Measurements from ENCODE around the gene LRRC4C.
"Not testable (repeated sequence)": the region's sequence is repeated elsewhere in the genome, so short reads cannot be mapped to it uniquely, and the experiment has no call there.

LRRC4C gene

DNA sequence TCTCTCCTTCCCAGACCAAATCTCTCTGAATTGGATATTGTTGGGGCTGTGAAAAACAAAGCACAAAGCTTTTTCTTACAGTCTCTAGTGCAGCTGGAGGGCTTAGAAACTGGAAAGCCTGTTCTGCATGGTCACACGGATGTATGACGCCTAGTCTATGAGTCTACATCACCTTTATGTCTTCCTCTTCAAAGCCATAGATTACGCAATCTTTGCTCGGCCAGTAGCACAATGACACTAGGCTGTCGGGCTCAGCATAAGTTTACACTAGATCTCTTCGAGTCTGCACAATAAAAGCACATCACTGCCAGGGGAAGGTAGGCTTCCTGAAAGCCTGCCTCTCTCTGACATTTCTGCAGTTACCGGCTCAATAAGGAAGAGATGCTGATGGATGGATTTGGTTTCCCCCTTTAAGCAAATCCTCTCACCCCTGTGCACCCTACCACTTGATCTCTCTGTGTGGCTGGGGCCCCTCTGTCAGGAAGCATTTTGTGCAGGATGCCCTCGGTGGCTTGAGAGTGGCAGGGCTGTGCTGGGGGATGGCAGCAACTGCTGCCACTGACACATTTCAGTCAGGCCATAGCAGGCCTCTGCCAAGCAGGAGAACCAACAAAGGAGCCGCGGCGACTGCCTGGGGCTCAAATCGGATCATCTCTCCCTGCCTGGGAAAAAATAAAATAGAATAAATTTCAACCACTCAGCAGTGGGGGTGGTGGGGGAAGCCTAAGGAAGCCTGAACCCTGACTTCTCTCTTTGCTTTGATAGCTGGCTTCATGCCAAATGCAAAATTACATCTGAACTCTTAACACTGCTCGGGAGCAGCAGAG lies 1272.8 kb downstream of the LRRC4C start:
- DNase-seq (ENCODE audit: low read depth) = no peak
- H3K4me3 ChIP-seq (ENCODE audit: low read depth, low read length) = no peak overlapping the region

- no peak for DNase-seq (ENCODE audit: low read depth)
- H3K4me3 ChIP-seq (ENCODE audit: low read depth, low read length) = no peak overlapping the region
These were observed 1273.7 kb downstream of the LRRC4C start for GRCh38 chr11:40185793-40186192.

DNA sequence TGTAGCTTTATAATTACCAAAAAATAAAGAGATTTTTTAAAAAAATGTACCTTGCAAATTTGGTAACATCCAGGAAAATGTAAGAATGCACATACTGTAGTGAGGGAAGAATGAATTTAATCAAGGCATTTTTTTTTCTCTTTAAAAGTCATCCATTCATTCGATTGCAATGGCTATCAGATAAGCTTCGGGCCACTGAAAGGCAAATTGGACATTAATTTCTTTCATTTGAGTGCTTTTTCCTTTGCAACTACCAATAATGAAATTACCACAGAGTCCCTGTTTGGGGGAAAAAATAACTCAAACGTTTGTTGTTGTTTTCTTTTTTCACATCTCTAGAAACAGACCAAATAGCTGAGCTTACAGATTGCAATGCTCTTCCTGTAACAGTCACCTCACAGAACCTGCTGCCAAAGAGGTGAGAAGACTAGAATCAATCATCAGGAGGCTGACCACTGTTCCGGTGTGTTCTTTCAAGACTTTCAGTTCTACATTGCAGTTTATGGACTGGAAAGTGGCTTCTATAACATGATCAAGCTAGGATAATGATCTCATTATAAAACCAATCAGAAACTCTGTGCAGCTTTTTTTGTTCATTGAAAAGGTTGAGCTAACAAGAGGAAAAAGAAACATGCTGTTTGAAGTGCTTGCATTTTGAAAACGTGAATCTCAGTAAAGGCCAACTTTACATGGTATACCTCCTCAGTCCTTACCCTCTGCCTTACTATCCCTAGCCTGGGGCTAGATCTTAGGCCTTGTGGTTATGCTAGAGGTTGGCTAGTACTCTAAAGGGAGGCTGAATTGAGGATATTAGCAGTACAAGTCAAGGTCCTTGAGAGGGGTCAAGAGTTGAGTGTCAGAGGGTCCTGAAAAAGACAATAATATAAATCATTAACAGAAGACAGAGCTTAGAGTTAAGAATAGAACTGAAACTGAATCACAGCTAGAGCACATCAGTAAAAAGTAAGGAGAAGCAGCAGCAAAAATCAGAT lies 1276.1 kb downstream of the LRRC4C start:
- DNase-seq (ENCODE audit: low read depth) = no peak
- no peak overlapping the region for H3K4me3 ChIP-seq (ENCODE audit: low read depth, low read length)

DNA sequence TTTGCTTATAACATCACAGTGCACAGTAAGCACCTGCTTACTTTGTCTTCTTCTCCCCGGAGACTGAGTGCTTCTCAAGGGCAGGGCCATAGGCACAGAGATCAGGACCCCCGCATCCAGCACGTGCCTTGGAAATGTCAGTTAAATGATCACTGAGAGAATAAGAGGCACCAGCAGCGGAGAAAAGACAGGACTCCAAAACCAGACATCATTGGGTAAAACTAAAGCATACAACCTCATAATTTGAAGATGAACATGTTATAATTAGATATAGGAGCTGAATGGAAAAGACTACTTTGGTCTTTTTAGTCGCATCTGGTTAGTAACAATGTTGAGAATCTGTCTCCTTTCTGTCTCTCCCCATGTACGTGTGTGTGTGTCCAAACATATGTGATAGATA lies 1279.9 kb downstream of the LRRC4C start:
- no peak overlapping the region for H3K4me3 ChIP-seq (ENCODE audit: low read depth, low read length)
- DNase-seq (ENCODE audit: low read depth) = no peak

DNA sequence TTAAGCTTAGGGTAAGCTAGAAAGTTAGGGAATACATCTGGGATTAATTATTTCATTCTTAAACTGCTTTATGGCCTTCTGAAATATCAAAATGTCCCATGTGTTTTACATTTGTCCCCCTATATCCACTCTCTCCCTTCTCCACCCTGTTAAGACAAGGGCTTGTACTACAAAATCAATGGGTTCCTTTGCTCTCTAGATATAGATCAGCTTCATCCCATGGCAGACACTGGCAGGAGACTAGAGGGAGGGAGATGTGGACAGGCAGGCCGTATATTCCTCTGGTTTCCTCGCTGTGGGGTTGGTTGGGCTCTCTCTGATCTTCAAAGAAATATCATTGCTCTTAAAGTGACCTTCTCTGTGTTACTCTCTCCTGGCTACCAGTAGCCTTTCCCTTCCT lies 1281.0 kb downstream of the LRRC4C start:
- no peak for DNase-seq (ENCODE audit: low read depth)

GRCh38 chr11:40175980-40176379 lies 1283.5 kb downstream of the LRRC4C start:
- no peak for DNase-seq (ENCODE audit: low read depth)
- H3K4me3 ChIP-seq (ENCODE audit: low read depth, low read length) = no peak overlapping the region

More for the DNA sequence above, 1281.0 kb downstream of the LRRC4C start:
- H3K4me3 ChIP-seq (ENCODE audit: low read depth, low read length) = no peak overlapping the region

DNA sequence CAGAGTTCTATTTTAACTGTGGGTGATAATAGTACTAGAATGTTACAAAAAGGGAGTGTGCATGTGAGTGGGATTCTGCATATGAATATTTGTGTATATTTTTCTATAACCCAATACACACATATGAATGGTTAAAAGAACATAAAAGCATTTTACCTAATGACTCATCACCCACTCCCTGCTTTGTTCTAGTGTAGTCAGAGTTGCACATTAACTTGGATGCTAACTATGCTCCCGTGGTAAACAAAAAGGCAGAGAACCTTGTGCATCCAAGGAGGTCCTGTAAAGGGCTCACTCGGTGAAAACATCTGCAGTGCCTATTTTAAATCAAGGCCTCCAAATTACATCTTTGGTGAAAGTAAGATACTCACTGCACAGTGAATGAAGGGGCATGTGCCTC lies 1289.4 kb downstream of the LRRC4C start:
- no peak overlapping the region for H3K4me3 ChIP-seq (ENCODE audit: low read depth, low read length)
- DNase-seq (ENCODE audit: low read depth) = no peak

DNA sequence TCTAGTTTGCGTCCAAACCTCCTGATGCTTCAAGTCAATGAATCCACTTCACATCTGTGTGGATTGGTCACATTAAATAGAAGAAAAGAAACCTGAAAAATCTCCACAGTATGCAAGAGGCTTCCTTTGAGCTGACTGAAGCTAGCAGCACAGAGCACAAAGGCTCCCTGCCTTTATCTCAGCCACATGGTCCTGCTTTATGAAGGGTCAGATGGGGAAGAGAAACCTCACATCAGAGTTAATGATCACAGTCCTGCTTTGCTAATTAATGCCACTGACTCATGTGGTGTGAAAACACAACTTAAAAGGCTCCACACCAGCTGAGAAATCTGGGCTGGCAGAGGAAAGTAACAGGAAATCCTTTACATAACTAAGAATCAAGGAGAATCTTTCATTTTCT lies 1291.0 kb downstream of the LRRC4C start:
- H3K4me3 ChIP-seq (ENCODE audit: low read depth, low read length) = no peak overlapping the region
- no peak for DNase-seq (ENCODE audit: low read depth)

DNA sequence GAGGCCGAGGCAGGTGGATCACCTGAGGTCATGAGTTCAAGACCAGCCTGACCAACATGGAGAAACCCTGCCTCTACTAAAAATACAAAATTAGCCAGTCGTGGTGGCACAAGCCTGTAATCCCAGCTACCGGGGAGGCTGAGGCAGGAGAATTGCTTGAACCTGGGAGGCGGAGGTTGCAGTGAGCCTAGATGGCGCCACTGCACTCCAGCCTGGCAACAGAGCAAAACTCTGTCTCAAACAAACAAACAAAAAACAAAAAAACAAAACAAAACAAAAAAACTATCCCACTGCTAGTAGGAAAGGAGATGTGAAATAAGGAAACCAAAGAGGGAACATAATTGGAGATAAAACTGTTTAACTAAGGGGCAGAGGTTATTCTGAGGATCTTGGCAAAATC lies 1291.6 kb downstream of the LRRC4C start:
- H3K4me3 ChIP-seq (ENCODE audit: low read depth, low read length) = not testable (repeated sequence)

DNA sequence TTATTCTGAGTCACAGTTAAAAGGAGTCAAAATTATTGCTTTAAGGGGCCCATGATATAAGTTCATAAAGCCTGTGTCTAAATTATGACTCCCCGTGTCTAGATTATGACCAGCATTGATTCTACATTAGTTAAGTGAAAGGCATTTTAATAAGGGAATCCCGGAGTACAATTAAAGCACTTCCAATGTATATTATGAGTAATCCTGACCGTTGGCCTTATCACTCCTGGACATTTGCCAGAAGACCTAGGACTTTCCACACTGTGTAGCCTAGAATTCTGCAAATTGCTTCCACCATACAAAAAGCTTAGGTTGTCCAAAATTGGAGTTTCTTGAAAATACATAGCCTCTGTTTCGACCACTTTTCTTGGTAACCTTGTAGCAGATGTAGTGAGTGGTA lies 1292.6 kb downstream of the LRRC4C start:
- H3K4me3 ChIP-seq (ENCODE audit: low read depth, low read length) = no peak overlapping the region
- no peak for DNase-seq (ENCODE audit: low read depth)

More for the DNA sequence above, 1291.6 kb downstream of the LRRC4C start:
- not testable (repeated sequence) for DNase-seq (ENCODE audit: low read depth)

- H3K4me3 ChIP-seq (ENCODE audit: low read depth, low read length) = no peak overlapping the region
- DNase-seq (ENCODE audit: low read depth) = no peak
These were observed 1296.3 kb downstream of the LRRC4C start for GRCh38 chr11:40162901-40163883.

- no peak overlapping the region for H3K4me3 ChIP-seq (ENCODE audit: low read depth, low read length)
- DNase-seq (ENCODE audit: low read depth) = no peak
These were observed 1297.5 kb downstream of the LRRC4C start for GRCh38 chr11:40161854-40162410.

DNA sequence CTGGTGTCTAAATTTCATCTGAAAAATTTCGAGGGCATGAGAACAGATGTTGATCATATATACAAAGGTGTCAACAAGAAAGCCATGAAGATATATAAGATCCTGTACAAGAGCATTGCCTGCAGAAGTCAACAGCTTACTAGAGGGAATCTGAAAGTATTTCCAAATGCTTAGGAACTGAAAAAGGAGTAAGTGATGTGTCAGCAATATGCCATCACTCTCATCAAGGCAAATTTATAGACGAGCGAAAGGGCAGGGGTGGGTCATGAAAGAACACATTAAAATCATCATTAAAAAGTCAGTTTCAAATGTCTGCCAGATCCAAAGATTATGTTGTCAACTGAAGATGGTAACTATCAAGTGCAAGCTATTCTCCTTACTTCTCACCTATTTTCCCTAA lies 1299.0 kb downstream of the LRRC4C start:
- DNase-seq (ENCODE audit: low read depth) = no peak
- no peak overlapping the region for H3K4me3 ChIP-seq (ENCODE audit: low read depth, low read length)

- DNase-seq (ENCODE audit: low read depth) = no peak
- H3K4me3 ChIP-seq (ENCODE audit: low read depth, low read length) = no peak overlapping the region
These were observed 1309.7 kb downstream of the LRRC4C start for GRCh38 chr11:40149721-40150120.

DNA sequence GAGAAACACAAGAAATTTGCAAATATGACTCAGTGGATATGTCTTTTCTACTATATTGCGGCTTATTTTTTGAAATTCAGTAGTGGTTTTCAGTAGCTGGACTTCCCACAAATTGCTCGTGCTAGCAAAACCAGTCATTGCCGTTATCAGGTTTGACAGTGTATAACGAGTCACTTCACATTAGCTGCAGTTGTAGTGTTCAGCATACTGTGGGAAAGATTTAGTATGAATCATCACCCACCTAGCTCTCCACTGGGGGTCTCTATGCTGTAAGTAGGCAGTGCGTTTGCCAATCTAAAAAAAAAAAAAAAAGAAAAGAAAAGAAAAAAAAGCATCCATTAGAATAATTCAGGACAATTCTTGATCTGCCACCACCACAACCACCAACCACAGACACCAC lies 1318.9 kb downstream of the LRRC4C start:
- no peak for DNase-seq (ENCODE audit: low read depth)
- no peak overlapping the region for H3K4me3 ChIP-seq (ENCODE audit: low read depth, low read length)

DNA sequence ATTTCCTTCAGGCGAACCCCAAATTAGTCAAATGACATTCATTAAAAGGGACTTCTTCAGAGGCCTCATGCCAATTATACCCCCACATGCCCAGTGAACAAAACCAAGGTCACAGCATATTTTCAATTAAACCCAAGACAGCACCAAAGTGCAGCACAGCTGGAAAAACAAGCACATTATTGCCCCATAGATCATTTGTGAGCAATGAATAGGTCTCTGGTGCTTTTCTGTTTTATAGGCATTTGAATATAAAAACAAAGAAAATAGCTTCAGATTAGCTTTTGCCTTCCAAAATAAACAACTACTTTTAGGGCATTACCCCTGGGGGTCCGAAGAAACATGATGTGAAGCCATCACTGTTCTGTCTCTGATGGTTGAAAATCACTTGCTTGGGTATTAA lies 1319.9 kb downstream of the LRRC4C start:
- H3K4me3 ChIP-seq (ENCODE audit: low read depth, low read length) = no peak overlapping the region
- DNase-seq (ENCODE audit: low read depth) = no peak

DNA sequence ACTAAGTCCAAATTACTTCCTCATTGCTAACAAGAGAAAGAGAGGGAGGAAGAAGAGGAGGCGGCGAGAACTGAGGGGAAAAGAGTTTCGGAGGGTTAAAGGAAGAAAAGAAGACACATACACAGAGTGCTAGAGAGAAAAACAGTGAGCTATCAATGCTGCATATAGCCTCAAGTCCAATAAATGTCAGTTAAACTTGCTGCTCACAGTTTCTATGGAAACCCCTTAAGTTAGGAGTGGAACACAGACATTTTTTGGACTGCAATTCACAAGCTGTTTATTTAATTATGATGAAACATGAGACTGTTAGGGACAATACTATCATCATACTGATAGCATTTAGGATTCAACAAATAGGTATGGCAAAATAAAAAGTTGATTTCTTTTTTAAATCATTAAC lies 1320.4 kb downstream of the LRRC4C start:
- DNase-seq (ENCODE audit: low read depth) = no peak
- H3K4me3 ChIP-seq (ENCODE audit: low read depth, low read length) = no peak overlapping the region

GRCh38 chr11:40134820-40135570 lies 1324.5 kb downstream of the LRRC4C start:
- DNase-seq (ENCODE audit: low read depth) = no peak
- H3K4me3 ChIP-seq (ENCODE audit: low read depth, low read length) = no peak overlapping the region
